ENCODE data around the gene TTPAL. TPM values are rescaled to one million over a fixed set of nuclear protein-coding genes. Genes with fewer than 3 reads are reported as not detected.

Gene TTPAL
- total RNA-seq, 1 donor from 2014 or later = 22.3 TPM

- no peak overlapping the region for H3K27ac Mint-ChIP-seq (ENCODE audit: unreplicated experiment)
- H3K36me3 Mint-ChIP-seq (ENCODE audit: low read depth) = peaks cover 4% of the 10 kb centered on the region
- no peak for DNase-seq (ENCODE audit: low read depth, low spot score)
- H3K9me3 Mint-ChIP-seq = no peaks in the 10 kb centered on the region
- no peak for TF ChIP-seq CTCF (conservative IDR thresholded peaks at IDR 0.05)
- no peaks in the 10 kb centered on the region for H3K4me1 Mint-ChIP-seq
- H3K27me3 Mint-ChIP-seq (ENCODE audit: low read depth) = no peaks in the 10 kb centered on the region
- H3K4me3 Mint-ChIP-seq = no peak overlapping the region
Measured at GRCh38 chr20:44495257-44495656, 19.6 kb downstream of the TTPAL start.

- Mint-ChIP-seq H3K4me3 (no peak overlapping the region), H3K36me3 (ENCODE audit: low read depth) (peaks cover 4% of the 10 kb centered on the region), H3K9me3 (no peaks in the 10 kb centered on the region), H3K27ac (ENCODE audit: unreplicated experiment) (no peak overlapping the region), H3K4me1 (no peaks in the 10 kb centered on the region), H3K27me3 (ENCODE audit: low read depth) (no peaks in the 10 kb centered on the region)
- no peak for TF ChIP-seq CTCF (conservative IDR thresholded peaks at IDR 0.05)
- DNase-seq (ENCODE audit: low read depth, low spot score) = no peak
Measured at GRCh38 chr20:44495802-44496481, 20.3 kb downstream of the TTPAL start.

- Mint-ChIP-seq H3K4me1 (no peaks in the 10 kb centered on the region), H3K9me3 (no peaks in the 10 kb centered on the region), H3K27me3 (ENCODE audit: low read depth) (no peaks in the 10 kb centered on the region), H3K4me3 (no peak overlapping the region), H3K27ac (ENCODE audit: unreplicated experiment) (no peak overlapping the region), H3K36me3 (ENCODE audit: low read depth) (peaks cover 10% of the 10 kb centered on the region)
- no peak for TF ChIP-seq CTCF (conservative IDR thresholded peaks at IDR 0.05)
- no peak for DNase-seq (ENCODE audit: low read depth, low spot score)
Measured at GRCh38 chr20:44496976-44497375, 21.3 kb downstream of the TTPAL start.

GRCh38 chr20:44497761-44498160 is 22.1 kb downstream of the TTPAL start:
- no peaks in the 10 kb centered on the region for H3K4me1 Mint-ChIP-seq
- H3K9me3 Mint-ChIP-seq = no peaks in the 10 kb centered on the region
- no peak overlapping the region for H3K27ac Mint-ChIP-seq (ENCODE audit: unreplicated experiment)
- DNase-seq (ENCODE audit: low read depth, low spot score) = no peak
- H3K36me3 Mint-ChIP-seq (ENCODE audit: low read depth) = peaks cover 12% of the 10 kb centered on the region
- no peaks in the 10 kb centered on the region for H3K27me3 Mint-ChIP-seq (ENCODE audit: low read depth)
- no peak overlapping the region for H3K4me3 Mint-ChIP-seq
- TF ChIP-seq CTCF (conservative IDR thresholded peaks at IDR 0.05) = no peak

GRCh38 chr20:44500221-44500620 is 24.5 kb downstream of the TTPAL start:
- H3K9me3 Mint-ChIP-seq = no peaks in the 10 kb centered on the region
- no peaks in the 10 kb centered on the region for H3K27me3 Mint-ChIP-seq (ENCODE audit: low read depth)
- no peak for TF ChIP-seq CTCF (conservative IDR thresholded peaks at IDR 0.05)
- DNase-seq (ENCODE audit: low read depth, low spot score) = no peak
- H3K27ac Mint-ChIP-seq (ENCODE audit: unreplicated experiment) = no peak overlapping the region
- no peak overlapping the region for H3K4me3 Mint-ChIP-seq
- H3K4me1 Mint-ChIP-seq = no peaks in the 10 kb centered on the region
- H3K36me3 Mint-ChIP-seq (ENCODE audit: low read depth) = peaks cover 12% of the 10 kb centered on the region
